ENCODE data around the gene ABCC12.
"Not testable (repeated sequence)": the region's sequence is repeated elsewhere in the genome, so short reads cannot be mapped to it uniquely, and the experiment has no call there.

The ABCC12 gene

GRCh38 chr16:48180868-48181480, 25.2 kb upstream of the ABCC12 start:
- no peak for TF ChIP-seq CTCF (IDR thresholded peaks at IDR 0.05; ENCODE audit: extremely low read depth, insufficient read depth, missing control alignments)
- DNase-seq (ENCODE audit: low spot score): no peak
- in situ Hi-C loops (cut with MboI; ENCODE audit: low pct_unique_long_range_greater_than_20kb, low sequenced_read_pairs, unreplicated experiment): no loop called here

GRCh38 chr16:48176635-48177408, 21.0 kb upstream of the ABCC12 start:
- DNase-seq (ENCODE audit: low spot score): no peak
- in situ Hi-C loops (cut with MboI; ENCODE audit: low pct_unique_long_range_greater_than_20kb, low sequenced_read_pairs, unreplicated experiment): no loop called here
- TF ChIP-seq CTCF (IDR thresholded peaks at IDR 0.05; ENCODE audit: extremely low read depth, insufficient read depth, missing control alignments): no peak

- TF ChIP-seq CTCF (IDR thresholded peaks at IDR 0.05; ENCODE audit: extremely low read depth, insufficient read depth, missing control alignments): no peak
- no peak for DNase-seq (ENCODE audit: low spot score)
- in situ Hi-C loops (cut with MboI; ENCODE audit: low pct_unique_long_range_greater_than_20kb, low sequenced_read_pairs, unreplicated experiment): no loop called here
These were observed 18.1 kb upstream of the ABCC12 start for GRCh38 chr16:48173889-48174288.

- DNase-seq (ENCODE audit: low spot score): no peak
- TF ChIP-seq CTCF (IDR thresholded peaks at IDR 0.05; ENCODE audit: extremely low read depth, insufficient read depth, missing control alignments): no peak
- in situ Hi-C loops (cut with MboI; ENCODE audit: low pct_unique_long_range_greater_than_20kb, low sequenced_read_pairs, unreplicated experiment): no loop called here
These were observed 16.9 kb upstream of the ABCC12 start for GRCh38 chr16:48172682-48173081.

- no peak for TF ChIP-seq CTCF (IDR thresholded peaks at IDR 0.05; ENCODE audit: extremely low read depth, insufficient read depth, missing control alignments)
- no peak for DNase-seq (ENCODE audit: low spot score)
- in situ Hi-C loops (cut with MboI; ENCODE audit: low pct_unique_long_range_greater_than_20kb, low sequenced_read_pairs, unreplicated experiment): loop anchor here (10.0 kb wide), 1 partner anchor 1225 kb away; no protein-coding TSS in a partner anchor
These were observed 14.1 kb upstream of the ABCC12 start for GRCh38 chr16:48169896-48170295.

GRCh38 chr16:48168075-48168474, 12.3 kb upstream of the ABCC12 start:
- in situ Hi-C loops (cut with MboI; ENCODE audit: low pct_unique_long_range_greater_than_20kb, low sequenced_read_pairs, unreplicated experiment): loop anchor here (10.0 kb wide), 1 partner anchor 1223 kb away; no protein-coding TSS in a partner anchor
- TF ChIP-seq CTCF (IDR thresholded peaks at IDR 0.05; ENCODE audit: extremely low read depth, insufficient read depth, missing control alignments): no peak

GRCh38 chr16:48166617-48167016, 10.8 kb upstream of the ABCC12 start:
- DNase-seq (ENCODE audit: low spot score): not testable (repeated sequence)
- in situ Hi-C loops (cut with MboI; ENCODE audit: low pct_unique_long_range_greater_than_20kb, low sequenced_read_pairs, unreplicated experiment): loop anchor here (10.0 kb wide), 1 partner anchor 1222 kb away; no protein-coding TSS in a partner anchor

More at GRCh38 chr16:48168075-48168474, 12.3 kb upstream of the ABCC12 start:
- no peak for DNase-seq (ENCODE audit: low spot score)

All from GM13977 (cell line).